ENCODE results near the gene CKAP4. TPM values are rescaled to one million over a fixed set of nuclear protein-coding genes. Genes with fewer than 3 reads are reported as not detected.

The CKAP4 gene
- total RNA-seq, 1 experiment from 2014 or later: 62.4 TPM

- no peak overlapping the region for H3K4me3 Mint-ChIP-seq
- Histone ChIP-seq H3K18ac (ENCODE audit: insufficient read length, low read depth, low read length) (no peak overlapping the region), H3K23me2 (ENCODE audit: insufficient read length, low read depth, low read length, poor library complexity, severe bottlenecking) (no peaks in the 10 kb centered on the region), H2AFZ (ENCODE audit: low read length) (no peak overlapping the region), H3K79me1 (ENCODE audit: insufficient read depth, low read depth, low read length, poor library complexity, severe bottlenecking) (no peaks in the 10 kb centered on the region), H3K14ac (ENCODE audit: insufficient read depth, low read length) (no peak overlapping the region), H3K27ac (ENCODE audit: insufficient read length, low read depth, low read length) (no peak overlapping the region), H3K4me1 (ENCODE audit: insufficient read depth, low read length) (no peaks in the 10 kb centered on the region), H4K91ac (ENCODE audit: insufficient read length, low read depth, low read length) (no peak overlapping the region), H3K56ac (ENCODE audit: insufficient read length, low read depth, low read length) (no peak overlapping the region), H4K5ac (ENCODE audit: insufficient read length, low read depth, low read length) (no peak overlapping the region), H3T11ph (ENCODE audit: low read length) (no peak overlapping the region), H3K4me2 (ENCODE audit: insufficient read depth, insufficient read length, low read length) (no peak overlapping the region), H2AK5ac (ENCODE audit: insufficient read length, low read length) (no peak overlapping the region), H3K79me2 (ENCODE audit: insufficient read depth, low read length) (no peaks in the 10 kb centered on the region), H2BK12ac (ENCODE audit: insufficient read length, low read depth, low read length) (no peak overlapping the region), H4K8ac (replicated peaks; ENCODE audit: insufficient read length, low read depth, low read length) (no peak overlapping the region), H3K4ac (ENCODE audit: low read depth, low read length) (no peak overlapping the region), H2BK20ac (ENCODE audit: low read depth, low read length, poor library complexity, severe bottlenecking) (no peak overlapping the region), H4K20me1 (ENCODE audit: control insufficient read depth, insufficient read depth, insufficient read length) (no peaks in the 10 kb centered on the region), H2BK15ac (ENCODE audit: low read depth, low read length) (no peak overlapping the region), H2BK120ac (ENCODE audit: low read depth, low read length, poor library complexity, severe bottlenecking) (no peak overlapping the region), H3K27me3 (ENCODE audit: insufficient read depth, low read length) (no peaks in the 10 kb centered on the region), H3K9me3 (ENCODE audit: control insufficient read depth, low read depth, low read length) (no peaks in the 10 kb centered on the region), H3K23ac (ENCODE audit: insufficient read length, low read depth, low read length) (no peak overlapping the region), H3K9ac (ENCODE audit: extremely low read depth, insufficient read length, low read length) (no peak overlapping the region), H2BK5ac (ENCODE audit: insufficient read length, low read length) (no peak overlapping the region)
- H3K27me3 Mint-ChIP-seq (ENCODE audit: low read depth): no peaks in the 10 kb centered on the region; the same call in 1 of the 2 replicates
- H3K9me3 Mint-ChIP-seq: no peaks in the 10 kb centered on the region; a peak in 1 of 5 replicates
- no peaks in the 10 kb centered on the region for H3K4me1 Mint-ChIP-seq
- no peaks in the 10 kb centered on the region for H3K36me3 Mint-ChIP-seq (ENCODE audit: insufficient read depth in 1 of 3, low read depth in 3 of 3)
- no CpG with 5 or more reads among the region's 5 CpGs for WGBS (ENCODE audit: extremely low coverage, insufficient read length, low lambda C conversion rate)
- H3K27ac Mint-ChIP-seq: no peak overlapping the region
- TF ChIP-seq, protein P1, sequence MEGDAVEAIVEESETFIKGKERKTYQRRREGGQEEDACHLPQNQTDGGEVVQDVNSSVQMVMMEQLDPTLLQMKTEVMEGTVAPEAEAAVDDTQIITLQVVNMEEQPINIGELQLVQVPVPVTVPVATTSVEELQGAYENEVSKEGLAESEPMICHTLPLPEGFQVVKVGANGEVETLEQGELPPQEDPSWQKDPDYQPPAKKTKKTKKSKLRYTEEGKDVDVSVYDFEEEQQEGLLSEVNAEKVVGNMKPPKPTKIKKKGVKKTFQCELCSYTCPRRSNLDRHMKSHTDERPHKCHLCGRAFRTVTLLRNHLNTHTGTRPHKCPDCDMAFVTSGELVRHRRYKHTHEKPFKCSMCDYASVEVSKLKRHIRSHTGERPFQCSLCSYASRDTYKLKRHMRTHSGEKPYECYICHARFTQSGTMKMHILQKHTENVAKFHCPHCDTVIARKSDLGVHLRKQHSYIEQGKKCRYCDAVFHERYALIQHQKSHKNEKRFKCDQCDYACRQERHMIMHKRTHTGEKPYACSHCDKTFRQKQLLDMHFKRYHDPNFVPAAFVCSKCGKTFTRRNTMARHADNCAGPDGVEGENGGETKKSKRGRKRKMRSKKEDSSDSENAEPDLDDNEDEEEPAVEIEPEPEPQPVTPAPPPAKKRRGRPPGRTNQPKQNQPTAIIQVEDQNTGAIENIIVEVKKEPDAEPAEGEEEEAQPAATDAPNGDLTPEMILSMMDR (conservative IDR thresholded peaks at IDR 0.05): no peak
- no peak for DNase-seq
Measured at GRCh38 chr12:106291342-106291741, 43.5 kb upstream of the CKAP4 start.

Measured in H9 (cell line).